ENCODE results near the gene REEP5. TPM values are rescaled to one million over a fixed set of nuclear protein-coding genes. Genes with fewer than 3 reads are reported as not detected.

Gene REEP5
- total and polyA plus RNA-seq, 9 of the 15 experiments (the other 6 are each of a cell fraction or from before 2014, with no cell fraction given) = 14.7 to 102 (median 36.0) TPM

DNA sequence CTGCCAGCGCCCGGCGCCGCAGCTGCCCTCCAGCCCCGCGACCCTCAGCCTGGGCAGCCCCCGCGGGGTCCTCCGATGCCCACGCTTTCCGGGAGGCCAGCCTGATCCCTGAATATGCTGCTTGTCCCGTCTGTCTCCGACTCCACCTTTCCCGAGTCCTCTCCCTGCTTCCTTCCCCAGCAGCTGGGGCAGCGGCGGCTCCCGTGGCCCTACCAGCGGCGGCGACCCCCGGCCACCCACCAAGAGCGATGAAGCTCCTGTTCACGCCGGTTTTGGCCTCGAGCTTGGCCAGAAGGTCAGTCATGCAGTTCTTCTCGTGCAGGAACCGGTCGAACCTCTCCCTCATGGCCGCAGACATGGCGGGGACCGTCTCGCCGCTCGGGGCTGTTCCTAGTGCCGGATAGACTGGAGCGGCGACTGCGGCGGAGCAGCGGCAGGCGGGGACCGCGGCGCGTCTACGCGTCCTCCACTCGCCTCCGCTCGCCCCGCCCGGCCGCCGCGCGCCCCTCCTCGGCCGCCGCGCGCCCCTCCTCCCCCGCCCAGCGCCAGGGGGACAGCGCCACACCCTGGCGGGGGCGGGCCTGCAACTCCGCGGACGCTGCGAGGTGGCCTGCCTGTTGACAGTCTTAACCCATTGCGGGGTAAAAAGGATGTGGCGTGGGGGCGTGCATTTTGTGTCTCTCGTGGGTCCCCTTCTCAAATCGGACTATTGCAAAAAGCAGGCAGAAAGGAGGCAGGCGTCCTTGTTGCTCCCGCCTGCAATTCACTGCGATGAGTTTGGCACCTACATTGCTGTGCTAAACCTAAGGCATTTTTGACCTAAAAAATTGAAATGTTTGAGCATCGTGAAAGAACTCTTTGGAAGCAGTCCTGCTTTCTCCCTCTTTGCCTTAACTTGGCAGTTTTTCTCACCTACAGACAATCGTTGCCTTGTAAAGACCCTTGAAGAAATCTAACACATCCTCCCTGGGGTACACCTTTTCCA is at the start of gene REEP5 (continued):
- TF ChIP-seq LCOR (CRISPR knock-in tag; IDR thresholded peaks at IDR 0.05) = no peak
- no peak for TF ChIP-seq KLF6 (CRISPR knock-in tag; IDR thresholded peaks at IDR 0.05; ENCODE audit: borderline replicate concordance)
- TF ChIP-seq, protein P1, sequence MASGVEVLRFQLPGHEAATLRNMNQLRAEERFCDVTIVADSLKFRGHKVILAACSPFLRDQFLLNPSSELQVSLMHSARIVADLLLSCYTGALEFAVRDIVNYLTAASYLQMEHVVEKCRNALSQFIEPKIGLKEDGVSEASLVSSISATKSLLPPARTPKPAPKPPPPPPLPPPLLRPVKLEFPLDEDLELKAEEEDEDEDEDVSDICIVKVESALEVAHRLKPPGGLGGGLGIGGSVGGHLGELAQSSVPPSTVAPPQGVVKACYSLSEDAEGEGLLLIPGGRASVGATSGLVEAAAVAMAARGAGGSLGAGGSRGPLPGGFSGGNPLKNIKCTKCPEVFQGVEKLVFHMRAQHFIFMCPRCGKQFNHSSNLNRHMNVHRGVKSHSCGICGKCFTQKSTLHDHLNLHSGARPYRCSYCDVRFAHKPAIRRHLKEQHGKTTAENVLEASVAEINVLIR (CRISPR knock-in tag; IDR thresholded peaks at IDR 0.05) = no peak
- TF ChIP-seq PML (IDR thresholded peaks at IDR 0.05; ENCODE audit: low read length) = peak; percentile 74
- TF ChIP-seq CEBPG (CRISPR knock-in tag; IDR thresholded peaks at IDR 0.05) = no peak
- no peak for TF ChIP-seq CEBPG (tag; conservative IDR thresholded peaks at IDR 0.05 in 1 of 2, IDR thresholded peaks at IDR 0.05 in 1 of 2)
- TF ChIP-seq GABPB1 (CRISPR knock-in tag; IDR thresholded peaks at IDR 0.05) = no peak
- no peak for TF ChIP-seq FOXA1 (IDR thresholded peaks at IDR 0.05; ENCODE audit: borderline replicate concordance)
- TF ChIP-seq RFX5 (IDR thresholded peaks at IDR 0.05; ENCODE audit: low read depth, low read length) = no peak
- TF ChIP-seq HMGN3 (IDR thresholded peaks at IDR 0.05; ENCODE audit: borderline replicate concordance, extremely low read depth, insufficient read length, low read depth, low read length) = peak; percentile 47
- TF ChIP-seq CSDE1 (IDR thresholded peaks at IDR 0.05) = no peak
- TF ChIP-seq, protein P2, sequence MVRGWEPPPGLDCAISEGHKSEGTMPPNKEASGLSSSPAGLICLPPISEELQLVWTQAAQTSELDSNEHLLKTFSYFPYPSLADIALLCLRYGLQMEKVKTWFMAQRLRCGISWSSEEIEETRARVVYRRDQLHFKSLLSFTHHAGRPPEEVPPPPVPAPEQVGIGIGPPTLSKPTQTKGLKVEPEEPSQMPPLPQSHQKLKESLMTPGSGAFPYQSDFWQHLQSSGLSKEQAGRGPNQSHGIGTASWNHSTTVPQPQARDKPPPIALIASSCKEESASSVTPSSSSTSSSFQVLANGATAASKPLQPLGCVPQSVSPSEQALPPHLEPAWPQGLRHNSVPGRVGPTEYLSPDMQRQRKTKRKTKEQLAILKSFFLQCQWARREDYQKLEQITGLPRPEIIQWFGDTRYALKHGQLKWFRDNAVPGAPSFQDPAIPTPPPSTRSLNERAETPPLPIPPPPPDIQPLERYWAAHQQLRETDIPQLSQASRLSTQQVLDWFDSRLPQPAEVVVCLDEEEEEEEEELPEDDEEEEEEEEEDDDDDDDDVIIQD (CRISPR knock-in tag; IDR thresholded peaks at IDR 0.05) = no peak
- 0 out of 2 replicates have a peak, but pooled peaks have one; percentile 43 for TF ChIP-seq ZNF282 (CRISPR knock-in tag; IDR thresholded peaks at IDR 0.05)
- TF ChIP-seq, protein P3, sequence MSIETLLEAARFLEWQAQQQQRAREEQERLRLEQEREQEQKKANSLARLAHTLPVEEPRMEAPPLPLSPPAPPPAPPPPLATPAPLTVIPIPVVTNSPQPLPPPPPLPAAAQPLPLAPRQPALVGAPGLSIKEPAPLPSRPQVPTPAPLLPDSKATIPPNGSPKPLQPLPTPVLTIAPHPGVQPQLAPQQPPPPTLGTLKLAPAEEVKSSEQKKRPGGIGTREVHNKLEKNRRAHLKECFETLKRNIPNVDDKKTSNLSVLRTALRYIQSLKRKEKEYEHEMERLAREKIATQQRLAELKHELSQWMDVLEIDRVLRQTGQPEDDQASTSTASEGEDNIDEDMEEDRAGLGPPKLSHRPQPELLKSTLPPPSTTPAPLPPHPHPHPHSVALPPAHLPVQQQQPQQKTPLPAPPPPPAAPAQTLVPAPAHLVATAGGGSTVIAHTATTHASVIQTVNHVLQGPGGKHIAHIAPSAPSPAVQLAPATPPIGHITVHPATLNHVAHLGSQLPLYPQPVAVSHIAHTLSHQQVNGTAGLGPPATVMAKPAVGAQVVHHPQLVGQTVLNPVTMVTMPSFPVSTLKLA (conservative IDR thresholded peaks at IDR 0.05) = peak in 1 of 2 experiments; percentile 33; a peak in 1 of 4 replicates
- no peak; the same call in 1 of the 2 replicates for TF ChIP-seq KAT7 (CRISPR knock-in tag; IDR thresholded peaks at IDR 0.05; ENCODE audit: borderline replicate concordance)
- TF ChIP-seq NFIX (CRISPR knock-in tag; IDR thresholded peaks at IDR 0.05; ENCODE audit: low read depth) = no peak
- TF ChIP-seq ZNF79 (CRISPR knock-in tag; IDR thresholded peaks at IDR 0.05; ENCODE audit: low read depth) = no peak
- 0 out of 2 replicates have a peak, but pooled peaks have one; percentile 1 for TF ChIP-seq NFIC (IDR thresholded peaks at IDR 0.05)
- TF ChIP-seq MCM7 (IDR thresholded peaks at IDR 0.05) = no peak
- TF ChIP-seq, protein P4, sequence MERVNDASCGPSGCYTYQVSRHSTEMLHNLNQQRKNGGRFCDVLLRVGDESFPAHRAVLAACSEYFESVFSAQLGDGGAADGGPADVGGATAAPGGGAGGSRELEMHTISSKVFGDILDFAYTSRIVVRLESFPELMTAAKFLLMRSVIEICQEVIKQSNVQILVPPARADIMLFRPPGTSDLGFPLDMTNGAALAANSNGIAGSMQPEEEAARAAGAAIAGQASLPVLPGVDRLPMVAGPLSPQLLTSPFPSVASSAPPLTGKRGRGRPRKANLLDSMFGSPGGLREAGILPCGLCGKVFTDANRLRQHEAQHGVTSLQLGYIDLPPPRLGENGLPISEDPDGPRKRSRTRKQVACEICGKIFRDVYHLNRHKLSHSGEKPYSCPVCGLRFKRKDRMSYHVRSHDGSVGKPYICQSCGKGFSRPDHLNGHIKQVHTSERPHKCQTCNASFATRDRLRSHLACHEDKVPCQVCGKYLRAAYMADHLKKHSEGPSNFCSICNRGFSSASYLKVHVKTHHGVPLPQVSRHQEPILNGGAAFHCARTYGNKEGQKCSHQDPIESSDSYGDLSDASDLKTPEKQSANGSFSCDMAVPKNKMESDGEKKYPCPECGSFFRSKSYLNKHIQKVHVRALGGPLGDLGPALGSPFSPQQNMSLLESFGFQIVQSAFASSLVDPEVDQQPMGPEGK (CRISPR knock-in tag; IDR thresholded peaks at IDR 0.05; ENCODE audit: borderline replicate concordance) = no peak
- no peak for TF ChIP-seq RBM39 (optimal IDR thresholded peaks at IDR 0.05; ENCODE audit: low read depth, low read length)
